ENCODE data around the gene TNS3. TPM values are rescaled to one million over a fixed set of nuclear protein-coding genes. Genes with fewer than 3 reads are reported as not detected.

The TNS3 gene
- total RNA-seq, 4 donors from 2014 or later: 27.2 to 110 (median 47.5) TPM

DNA sequence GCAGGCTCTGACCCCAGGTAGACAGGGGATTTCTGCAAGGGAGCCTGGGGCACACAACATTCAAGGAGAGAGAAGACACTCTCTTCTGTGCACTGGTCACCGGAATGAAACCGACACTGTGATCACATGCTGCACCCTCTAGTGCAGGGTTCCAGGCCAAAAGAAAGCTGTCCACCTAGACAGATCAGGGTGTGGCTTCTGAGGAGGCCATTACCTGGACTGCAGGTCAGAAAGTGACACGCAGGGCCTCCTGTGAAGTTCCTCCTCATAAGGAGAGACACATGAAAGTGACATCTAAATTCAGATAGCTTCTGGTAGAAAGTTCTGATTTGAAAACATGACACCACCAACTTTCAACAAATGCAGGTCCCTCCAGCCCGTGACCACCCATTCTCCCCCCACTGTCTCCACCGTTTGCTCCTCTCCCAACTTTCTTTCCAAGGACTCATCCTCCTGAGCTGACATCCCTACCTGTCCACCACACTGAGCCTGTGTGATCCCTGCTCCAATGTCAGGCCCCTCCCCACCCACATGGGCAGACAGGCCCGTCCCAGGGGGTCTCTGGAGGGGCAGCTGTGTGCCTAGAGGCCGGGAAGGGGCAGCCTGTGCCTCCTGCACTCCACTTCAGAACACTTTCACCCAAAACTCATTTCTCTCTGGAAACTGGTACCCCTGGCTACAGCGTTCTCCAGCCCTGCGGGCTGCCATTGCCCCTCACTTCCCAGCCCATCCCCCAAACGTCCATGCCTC is 198.0 kb downstream of the TNS3 start:
- no peaks in the 10 kb centered on the region for H3K27me3 ChIP-seq
- H3K4me1 ChIP-seq: no peaks in the 10 kb centered on the region
- no peaks in the 10 kb centered on the region for H3K9me3 ChIP-seq
- intact Hi-C loops (cut with DNase I; ENCODE audit: low total_unique reads): no loop called here
- no peak overlapping the region for H3K27ac ChIP-seq
- H3K36me3 ChIP-seq: no peaks in the 10 kb centered on the region
- DNase-seq: no peak
- no peak overlapping the region for H3K4me3 ChIP-seq
- TF ChIP-seq, protein P1, sequence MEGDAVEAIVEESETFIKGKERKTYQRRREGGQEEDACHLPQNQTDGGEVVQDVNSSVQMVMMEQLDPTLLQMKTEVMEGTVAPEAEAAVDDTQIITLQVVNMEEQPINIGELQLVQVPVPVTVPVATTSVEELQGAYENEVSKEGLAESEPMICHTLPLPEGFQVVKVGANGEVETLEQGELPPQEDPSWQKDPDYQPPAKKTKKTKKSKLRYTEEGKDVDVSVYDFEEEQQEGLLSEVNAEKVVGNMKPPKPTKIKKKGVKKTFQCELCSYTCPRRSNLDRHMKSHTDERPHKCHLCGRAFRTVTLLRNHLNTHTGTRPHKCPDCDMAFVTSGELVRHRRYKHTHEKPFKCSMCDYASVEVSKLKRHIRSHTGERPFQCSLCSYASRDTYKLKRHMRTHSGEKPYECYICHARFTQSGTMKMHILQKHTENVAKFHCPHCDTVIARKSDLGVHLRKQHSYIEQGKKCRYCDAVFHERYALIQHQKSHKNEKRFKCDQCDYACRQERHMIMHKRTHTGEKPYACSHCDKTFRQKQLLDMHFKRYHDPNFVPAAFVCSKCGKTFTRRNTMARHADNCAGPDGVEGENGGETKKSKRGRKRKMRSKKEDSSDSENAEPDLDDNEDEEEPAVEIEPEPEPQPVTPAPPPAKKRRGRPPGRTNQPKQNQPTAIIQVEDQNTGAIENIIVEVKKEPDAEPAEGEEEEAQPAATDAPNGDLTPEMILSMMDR (IDR thresholded peaks at IDR 0.05): no peak
- TF ChIP-seq POLR2A (IDR thresholded peaks at IDR 0.05): no peak

DNA sequence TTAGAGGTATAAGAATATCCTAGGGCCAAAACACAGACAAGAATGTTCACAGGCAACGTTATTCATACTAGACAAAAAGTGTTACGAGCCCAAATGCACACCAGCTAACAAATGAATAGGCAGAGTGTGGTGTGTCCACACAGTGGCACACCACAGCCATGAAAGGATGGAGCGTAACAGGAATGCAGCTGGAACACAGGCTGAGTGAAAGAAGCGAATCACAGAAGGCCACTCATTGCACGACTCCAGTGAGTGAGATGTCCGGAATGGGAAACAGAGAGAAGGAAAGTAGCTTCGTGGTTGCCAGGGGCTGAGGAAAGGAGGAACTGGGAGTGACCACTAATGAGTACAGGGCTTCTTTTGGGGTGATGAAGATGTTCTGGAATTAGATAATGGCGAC is 198.8 kb downstream of the TNS3 start:
- Histone ChIP-seq H3K4me1 (no peaks in the 10 kb centered on the region), H3K4me3 (no peak overlapping the region), H3K36me3 (no peaks in the 10 kb centered on the region), H3K9me3 (no peaks in the 10 kb centered on the region), H3K27ac (no peak overlapping the region), H3K27me3 (no peaks in the 10 kb centered on the region)
- TF ChIP-seq, protein P1 (IDR thresholded peaks at IDR 0.05): no peak
- TF ChIP-seq POLR2A (IDR thresholded peaks at IDR 0.05): no peak
- intact Hi-C loops (cut with DNase I; ENCODE audit: low total_unique reads): no loop called here
- DNase-seq: no peak

GRCh38 chr7:47382200-47382599 is 199.7 kb downstream of the TNS3 start:
- Histone ChIP-seq H3K36me3 (no peaks in the 10 kb centered on the region), H3K4me1 (no peaks in the 10 kb centered on the region), H3K27ac (no peak overlapping the region), H3K9me3 (no peaks in the 10 kb centered on the region), H3K4me3 (no peak overlapping the region), H3K27me3 (no peaks in the 10 kb centered on the region)
- intact Hi-C loops (cut with DNase I; ENCODE audit: low total_unique reads): no loop called here
- no peak for TF ChIP-seq POLR2A (IDR thresholded peaks at IDR 0.05)
- TF ChIP-seq, protein P1 (IDR thresholded peaks at IDR 0.05): no peak
- DNase-seq: no peak

GRCh38 chr7:47381134-47381495 is 200.8 kb downstream of the TNS3 start:
- no peaks in the 10 kb centered on the region for H3K36me3 ChIP-seq
- intact Hi-C loops (cut with DNase I; ENCODE audit: low total_unique reads): no loop called here
- H3K27ac ChIP-seq: no peak overlapping the region
- TF ChIP-seq, protein P1 (IDR thresholded peaks at IDR 0.05): no peak
- TF ChIP-seq POLR2A (IDR thresholded peaks at IDR 0.05): no peak
- no peak for DNase-seq
- H3K4me1 ChIP-seq: no peaks in the 10 kb centered on the region
- no peaks in the 10 kb centered on the region for H3K27me3 ChIP-seq
- no peaks in the 10 kb centered on the region for H3K9me3 ChIP-seq
- H3K4me3 ChIP-seq: no peak overlapping the region

DNA sequence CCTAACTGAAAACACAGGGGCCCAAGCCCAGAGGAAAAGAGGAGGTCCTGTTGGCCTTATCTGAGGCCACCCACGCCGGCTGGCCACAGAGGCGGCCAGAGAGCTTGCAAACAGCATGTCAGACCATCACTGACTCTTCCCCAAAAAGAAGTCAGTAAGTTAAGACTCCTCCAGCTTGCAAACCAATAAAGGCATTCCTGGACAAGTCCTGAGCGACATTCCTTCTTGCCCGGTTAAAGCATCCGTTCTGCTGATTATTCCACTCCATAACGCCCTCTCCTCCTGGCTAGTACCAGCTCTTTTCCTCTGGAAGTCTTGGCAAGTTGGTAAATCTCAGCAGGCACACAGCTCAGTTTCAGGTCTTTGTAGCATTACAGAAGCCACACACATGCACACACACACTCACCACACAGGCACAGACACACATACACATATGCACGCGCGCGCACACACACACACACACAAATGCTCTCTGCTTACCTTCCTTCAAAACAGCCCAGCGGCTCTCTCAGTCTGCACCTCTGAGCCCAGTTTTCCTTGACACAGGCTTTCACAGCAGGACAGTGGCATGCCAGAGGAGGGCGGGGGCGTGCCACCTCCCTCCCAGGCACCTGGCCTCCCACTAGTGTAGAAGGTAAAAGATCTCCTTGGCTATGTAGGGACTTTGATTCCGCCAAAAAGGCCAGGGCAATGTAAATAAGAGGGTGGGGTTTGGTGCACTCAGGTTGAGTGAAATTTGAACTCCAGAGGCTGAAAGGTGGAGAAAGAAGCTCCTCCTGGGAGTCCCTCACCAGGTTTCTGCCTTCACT is 201.4 kb downstream of the TNS3 start:
- H3K27ac ChIP-seq: peak overlapping the region; percentile 49 to 62
- intact Hi-C loops (cut with DNase I; ENCODE audit: low total_unique reads): no loop called here
- no peak for TF ChIP-seq POLR2A (IDR thresholded peaks at IDR 0.05)
- TF ChIP-seq, protein P1 (IDR thresholded peaks at IDR 0.05): no peak
- DNase-seq: no peak
- H3K9me3 ChIP-seq: no peaks in the 10 kb centered on the region
- H3K4me3 ChIP-seq: peak overlapping the region in 1 of 2 donors; percentile 7
- no peaks in the 10 kb centered on the region for H3K4me1 ChIP-seq
- no peaks in the 10 kb centered on the region for H3K27me3 ChIP-seq
- no peaks in the 10 kb centered on the region for H3K36me3 ChIP-seq

All from uterus (tissue), 4 donors.